H1 (cell line): ENCODE results near the gene EPHA8. TPM values are rescaled to one million over a fixed set of nuclear protein-coding genes. Genes with fewer than 3 reads are reported as not detected.

Source experiments
- CTCF ChIA-PET: fragments of 300-600 bp; sonication (Branson Sonifier 250); formaldehyde crosslinking; loops from one replicate; lab custom pipeline; 2021; ENCODE audit not compliant: partially characterized antibody; lab: Charles Lee
- POLR2A ChIA-PET: fragments of 300-600 bp; sonication (Branson Sonifier 250); formaldehyde crosslinking; loops from one replicate; lab custom pipeline; 2021; ENCODE audit warnings: inconsistent platforms; ENCODE audit not compliant: partially characterized antibody; lab: Charles Lee
- DNase-seq, 2 experiments: peaks; one replicate each; pipeline versions ENCODE4 v3.0.0 to v3.0.0-alpha.2; 2010 to 2022; ENCODE audit warnings: low spot score in 2 of 2, low read depth in 1 of 2, mixed read lengths in 1 of 2
- FAIRE-seq: peaks from 2 replicates; lab custom pipeline; 2011; peaks lifted over from hg19 to GRCh38; lab: Jason Lieb, UNC
- H2AFZ ChIP-seq: 2 replicates; pipeline ENCODE4 v1.8.1; 2012; ENCODE audit warnings: low read length, inconsistent platforms
- H2AK5ac ChIP-seq: 2 replicates; pipeline ENCODE4 v1.6.1; 2013; ENCODE audit warnings: low read depth, low read length
- H2BK120ac ChIP-seq: replicated peaks from 2 replicates; pipeline ENCODE3; 2013; ENCODE audit warnings: low read depth, low read length, inconsistent platforms
- H2BK12ac ChIP-seq: 2 replicates; pipeline ENCODE4 v1.6.1; 2013; ENCODE audit warnings: low read depth, low read length
- H2BK15ac ChIP-seq: 2 replicates; pipeline ENCODE4 v1.6.1; 2013; ENCODE audit warnings: low read length
- H2BK20ac ChIP-seq: 2 replicates; pipeline ENCODE4 v1.6.1; 2013; ENCODE audit warnings: low read length
- H2BK5ac ChIP-seq: 2 replicates; pipeline ENCODE4 v1.6.1; 2013; ENCODE audit warnings: low read depth, low read length
- H3K14ac ChIP-seq: 2 replicates; pipeline ENCODE4 v1.6.1; 2013; ENCODE audit warnings: inconsistent platforms; ENCODE audit not compliant: insufficient read length
- H3K18ac ChIP-seq: 2 replicates; pipeline ENCODE4 v1.6.1; 2013; ENCODE audit warnings: low read length; ENCODE audit errors: extremely low read depth
- H3K23ac ChIP-seq: 2 replicates; pipeline ENCODE4 v1.6.1; 2013; ENCODE audit warnings: inconsistent platforms; ENCODE audit not compliant: insufficient read length
- H3K23me2 ChIP-seq: 2 replicates; pipeline ENCODE4 v1.6.1; 2013; ENCODE audit warnings: low read depth, low read length
- H3K27ac ChIP-seq: 2 replicates; pipeline ENCODE4 v1.6.1; 2011; ENCODE audit warnings: low read depth, low read length, inconsistent platforms
- H3K27me3 ChIP-seq, 4 experiments: replicated peaks in 1 of 4; 1 replicate in 1 of 4; 2 replicates in 3 of 4; pipeline versions ENCODE4 v1.6.1 to v1.8.1; 2011 to 2013; ENCODE audit warnings: low read length in 3 of 4, mild to moderate bottlenecking in 3 of 4, inconsistent platforms in 2 of 4, mixed read lengths in 2 of 4, moderate library complexity in 1 of 4; ENCODE audit not compliant: control insufficient read depth in 3 of 4, insufficient read depth in 3 of 4; ENCODE audit errors: extremely low read depth in 1 of 4
- H3K36me3 ChIP-seq, 4 experiments: 2 replicates each; pipeline versions ENCODE4 v1.6.1 to v1.8.1; 2011 to 2013; ENCODE audit warnings: mild to moderate bottlenecking in 4 of 4, low read length in 3 of 4, moderate library complexity in 2 of 4, control low read depth in 1 of 4, inconsistent platforms in 1 of 4; ENCODE audit not compliant: insufficient read depth in 4 of 4, control insufficient read depth in 2 of 4
- H3K4ac ChIP-seq: replicated peaks from 2 replicates; pipeline ENCODE3; 2013; ENCODE audit warnings: low read length, low read depth, mixed read lengths, inconsistent platforms; ENCODE audit not compliant: insufficient read length
- H3K4me1 ChIP-seq, 4 experiments: replicated peaks in 1 of 4; 1 replicate in 1 of 4; 2 replicates in 3 of 4; pipeline versions ENCODE4 v1.6.1 to v1.8.1; 2011 to 2013; ENCODE audit warnings: low read length in 3 of 4, inconsistent platforms in 2 of 4, mixed read lengths in 1 of 4; ENCODE audit not compliant: insufficient read depth in 4 of 4, control insufficient read depth in 3 of 4
- H3K4me2 ChIP-seq, 2 experiments: 2 replicates each; pipeline versions ENCODE4 v1.6.1 to v1.8.1; 2011 to 2013; ENCODE audit warnings: low read depth in 2 of 2, low read length in 2 of 2, control low read depth in 1 of 2, inconsistent platforms in 1 of 2, mild to moderate bottlenecking in 1 of 2; ENCODE audit not compliant: insufficient read depth in 1 of 2
- H3K4me3 ChIP-seq, 4 experiments: fragments of 200-600, 300-600 bp in 1 of 4; sonication (generic), shearing (Covaris generic), sonication (Bioruptor Twin) in 1 of 4; 2 replicates each; pipeline versions ENCODE4 v1.5.1 to v1.8.1; 2011 to 2016; ENCODE audit warnings: low read length in 4 of 4, low read depth in 3 of 4, control low read depth in 2 of 4, inconsistent platforms in 2 of 4, mild to moderate bottlenecking in 2 of 4, mixed read lengths in 1 of 4, moderate library complexity in 1 of 4; ENCODE audit not compliant: insufficient read depth in 2 of 4; ENCODE audit errors: extremely low read depth in 1 of 4
- H3K56ac ChIP-seq: replicated peaks from 2 replicates; pipeline ENCODE3; 2013; ENCODE audit warnings: low read depth, mild to moderate bottlenecking, mixed read lengths, low read length, inconsistent platforms; ENCODE audit not compliant: insufficient read length
- H3K79me1 ChIP-seq: 2 replicates; pipeline ENCODE4 v1.6.1; 2013; ENCODE audit warnings: low read depth, low read length, control low read depth
- H3K79me2 ChIP-seq, 2 experiments: 2 replicates each; pipeline versions ENCODE4 v1.6.1 to v1.8.1; 2012 to 2013; ENCODE audit warnings: low read length in 2 of 2, mild to moderate bottlenecking in 2 of 2, inconsistent platforms in 1 of 2; ENCODE audit not compliant: insufficient read depth in 2 of 2, control insufficient read depth in 1 of 2
- H3K9ac ChIP-seq, 4 experiments: replicated peaks in 1 of 4; 1 replicate in 1 of 4; 2 replicates in 3 of 4; pipeline versions ENCODE4 v1.6.1 to v1.8.1; 2011 to 2013; ENCODE audit warnings: low read depth in 3 of 4, low read length in 3 of 4, control low read depth in 2 of 4, mild to moderate bottlenecking in 2 of 4, moderate library complexity in 2 of 4, inconsistent platforms in 1 of 4; ENCODE audit errors: extremely low read depth in 1 of 4
- H3K9me3 ChIP-seq, 2 experiments: 2 replicates each; pipeline versions ENCODE4 v1.6.1 to v1.8.1; 2012 to 2013; ENCODE audit warnings: mild to moderate bottlenecking in 2 of 2, moderate library complexity in 2 of 2, control low read depth in 1 of 2, inconsistent platforms in 1 of 2, low read depth in 1 of 2, low read length in 1 of 2, mixed read lengths in 1 of 2; ENCODE audit not compliant: insufficient read depth in 2 of 2
- H4K20me1 ChIP-seq, 2 experiments: replicated peaks in 1 of 2; 2 replicates each; pipeline versions ENCODE3 to v1.8.1; 2011 to 2013; ENCODE audit warnings: inconsistent platforms in 2 of 2, low read length in 2 of 2, mild to moderate bottlenecking in 1 of 2; ENCODE audit not compliant: insufficient read depth in 2 of 2, control insufficient read depth in 1 of 2
- H4K5ac ChIP-seq: 2 replicates; pipeline ENCODE4 v1.6.1; 2013; ENCODE audit warnings: low read length, low read depth, mixed read lengths, inconsistent platforms; ENCODE audit not compliant: insufficient read length
- H4K8ac ChIP-seq: 2 replicates; pipeline ENCODE4 v1.8.0; 2013; ENCODE audit warnings: mild to moderate bottlenecking, moderate library complexity, low read length, inconsistent platforms; ENCODE audit not compliant: insufficient read depth; ENCODE audit errors: extremely low read depth
- H4K91ac ChIP-seq: replicated peaks from 2 replicates; pipeline ENCODE3; 2013; ENCODE audit warnings: low read length, mixed read lengths, inconsistent platforms; ENCODE audit not compliant: insufficient read length
- POLR2AphosphoS5 ChIP-seq: IDR thresholded peaks from 2 replicates; pipeline ENCODE4 v1.6.1; 2011; ENCODE audit warnings: low read depth, low read length
- WGBS, 2 experiments: shearing (Covaris generic) in 1 of 2; methylation state at CpG; one replicate each; pipeline versions ENCODE4 v1.1.6 to v1.1.7; 2013 to 2015; ENCODE audit warnings: low lambda C conversion rate in 2 of 2, mixed read lengths in 2 of 2, inconsistent platforms in 1 of 2, low coverage in 1 of 2, missing lambda C conversion rate in 1 of 2; ENCODE audit not compliant: insufficient replicate concordance in 2 of 2, insufficient coverage in 1 of 2, insufficient read length in 1 of 2; ENCODE audit errors: extremely low coverage in 1 of 2, missing lambda C conversion rate in 1 of 2; 5-methylcytosine and 5-hydroxymethylcytosine counted together
- polyA plus RNA-seq, 7 experiments: library from polyadenylated mRNA; depleted of rRNA in 3 of 7; stranded (reverse) in 5 of 7; unstranded in 2 of 7; fragments of >200 nt in 5 of 7; fragments of 200-250 nt in 2 of 7; gene quantifications; 1 replicate in 5 of 7; 2 replicates in 1 of 7; 4 replicates in 1 of 7; pipeline versions ENCODE4 v1.2.1 to v1.2.3, GENCODE V29; 2011 to 2013; ENCODE audit warnings: missing spikeins in 2 of 7, mixed read lengths in 2 of 7
- total RNA-seq: library from RNA; stranded (reverse); fragmentation: NEBNext Ultra II Directional; extraction: Animal tissue kit (Norgen Biotek cat#: 25700); gene quantifications from 2 replicates; pipeline ENCODE4 v1.2.1, GENCODE V29; 2021
- TF ChIP-seq, protein P1 (sequence below): IDR thresholded peaks from 2 replicates; pipeline ENCODE4 v1.6.1; 2011; ENCODE audit warnings: low read length, improper control_type of control experiment

EPHA8 gene
- total and polyA plus RNA-seq, 2 of the 8 experiments (the other 6 are each of a cell fraction or from before 2014, with no cell fraction given): 4.0 to 8.4 TPM

DNA sequence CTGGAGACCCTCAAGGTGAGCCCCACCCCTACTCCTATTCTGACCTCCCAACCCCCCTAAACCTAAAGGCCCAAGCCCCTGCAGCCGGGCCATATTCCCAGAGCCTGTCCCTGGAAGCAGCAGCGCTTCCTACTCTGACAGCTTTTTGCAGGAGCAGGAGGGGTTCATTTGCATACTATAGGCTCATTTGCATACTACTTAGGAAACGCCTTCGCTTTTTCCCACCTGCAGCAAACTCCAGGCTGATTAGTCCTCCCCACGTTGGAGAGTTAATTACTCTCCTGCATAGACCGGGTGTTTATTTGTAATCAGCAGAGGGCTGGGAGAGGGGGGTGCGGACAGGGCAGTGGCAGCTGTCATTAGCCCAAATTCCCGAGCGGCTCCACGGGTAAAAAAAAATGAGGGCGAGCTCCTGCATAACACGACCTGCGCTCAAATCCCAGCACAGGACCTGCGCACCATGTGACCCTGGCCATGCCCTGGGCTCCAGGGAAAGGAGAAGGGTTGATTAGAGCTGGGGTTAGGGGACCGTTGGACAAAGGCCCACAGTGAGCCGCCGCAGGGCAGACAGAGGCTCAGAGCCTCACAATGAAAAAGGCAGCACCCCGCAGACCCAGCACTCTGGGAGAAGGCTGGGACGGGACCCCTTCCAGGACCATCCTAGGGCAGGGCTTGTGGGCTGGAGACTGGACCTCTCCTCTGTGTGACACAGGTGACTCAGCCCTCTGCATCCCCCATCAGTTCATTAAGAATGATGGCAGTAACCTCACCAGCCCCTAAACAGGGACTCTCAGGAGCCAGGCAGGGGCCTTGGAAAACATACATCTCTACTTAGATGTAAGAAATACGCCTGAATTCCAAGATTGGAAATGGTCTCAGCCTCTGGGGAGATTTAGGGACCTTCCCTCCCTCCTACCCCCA lies 63.2 kb downstream of the EPHA8 start:
- Histone ChIP-seq H4K5ac (no peak overlapping the region), H3K23me2 (no peaks in the 10 kb centered on the region; the same call in 1 of the 2 replicates), H2BK120ac (no peak overlapping the region), H3K18ac (no peak overlapping the region), H3K14ac (no peak overlapping the region), H2BK12ac (no peak overlapping the region), H2BK20ac (no peak overlapping the region), H3K4ac (no peak overlapping the region), H3K79me2 (no peaks in the 10 kb centered on the region), H3K9ac (no peak overlapping the region), H2BK5ac (no peak overlapping the region), H4K8ac (no peak overlapping the region), H3K27me3 (no peaks in the 10 kb centered on the region), H4K20me1 (peaks cover 0 to 3% of the 10 kb centered on the region in 2 experiments), H2AK5ac (no peak overlapping the region), H3K79me1 (no peaks in the 10 kb centered on the region), H3K4me2 (peak overlapping the region; percentile 44 to 48; a peak in 1 of 4 replicates), H2AFZ (no peak overlapping the region), H3K4me3 (peak overlapping the region in 2 of 4 experiments; percentile 18 to 26; a peak in 2 of 8 replicates), H3K27ac (no peak overlapping the region), H3K9me3 (no peaks in the 10 kb centered on the region), H3K4me1 (peaks cover 6 to 33% (median 21%) of the 10 kb centered on the region in 4 experiments), H4K91ac (no peak overlapping the region), H3K23ac (no peak overlapping the region), H2BK15ac (no peak overlapping the region), H3K56ac (no peak overlapping the region), H3K36me3 (no peaks in the 10 kb centered on the region)
- DNase-seq (no peak), FAIRE-seq (no peak)
- ChIA-PET POLR2A (interaction anchor here (1.1 to 2.0 kb wide), 3 partner anchors 11 to 15 kb away, joined by 3 to 6 read pairs (median 4); no protein-coding TSS in a partner anchor), CTCF (interaction anchor here (0.9 to 1.7 kb wide), 6 partner anchors 10 to 28 kb away, joined by 3 to 4 read pairs (median 4); partner anchors contain the start of gene C1QA)
- TF ChIP-seq, protein P1, sequence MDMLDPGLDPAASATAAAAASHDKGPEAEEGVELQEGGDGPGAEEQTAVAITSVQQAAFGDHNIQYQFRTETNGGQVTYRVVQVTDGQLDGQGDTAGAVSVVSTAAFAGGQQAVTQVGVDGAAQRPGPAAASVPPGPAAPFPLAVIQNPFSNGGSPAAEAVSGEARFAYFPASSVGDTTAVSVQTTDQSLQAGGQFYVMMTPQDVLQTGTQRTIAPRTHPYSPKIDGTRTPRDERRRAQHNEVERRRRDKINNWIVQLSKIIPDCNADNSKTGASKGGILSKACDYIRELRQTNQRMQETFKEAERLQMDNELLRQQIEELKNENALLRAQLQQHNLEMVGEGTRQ: peak; percentile 32; the same call in 1 of the 2 replicates
- no peak for TF ChIP-seq POLR2AphosphoS5
- 50% methylated on average over 20 of the region's 20 CpGs; no CpG with 5 or more reads in 1 of the 2 experiments for WGBS, 2 experiments
